ENCODE results near the gene DCXR.

Gene DCXR

GRCh38 chr17:82065638-82066303, 28.3 kb upstream of the DCXR start, which contains the start of gene DUS1L (continued):
- TF ChIP-seq KLF17 (tag by site-specific recombination; IDR thresholded peaks at IDR 0.05) (peak; percentile 96), YY1 (tag by site-specific recombination; IDR thresholded peaks at IDR 0.05) (peak; percentile 80), ZXDB (tag by site-specific recombination; IDR thresholded peaks at IDR 0.05) (no peak; the same call in none of the 2 replicates), ZNF433 (tag by site-specific recombination; IDR thresholded peaks at IDR 0.05; ENCODE audit: low read depth) (no peak), FEZF1 (tag by site-specific recombination; IDR thresholded peaks at IDR 0.05) (peak; percentile 40), CTCF (tag by site-specific recombination; IDR thresholded peaks at IDR 0.05) (peak; percentile 27; the same call in 1 of the 2 replicates), SP3 (tag by site-specific recombination; IDR thresholded peaks at IDR 0.05) (peak; percentile 64), ZNF785 (tag by site-specific recombination; IDR thresholded peaks at IDR 0.05) (peak; percentile 91; the same call in 1 of the 2 replicates), ZNF23 (tag by site-specific recombination; IDR thresholded peaks at IDR 0.05; ENCODE audit: borderline replicate concordance) (no peak), ZNF266 (tag by site-specific recombination; IDR thresholded peaks at IDR 0.05; ENCODE audit: low read depth) (no peak), ZNF214 (tag by site-specific recombination; IDR thresholded peaks at IDR 0.05; ENCODE audit: borderline replicate concordance) (no peak), ZNF391 (tag by site-specific recombination; IDR thresholded peaks at IDR 0.05; ENCODE audit: borderline replicate concordance, low read depth) (peak; percentile 94), ZNF423 (tag by site-specific recombination; IDR thresholded peaks at IDR 0.05) (no peak), ZNF394 (tag by site-specific recombination; IDR thresholded peaks at IDR 0.05; ENCODE audit: borderline replicate concordance) (peak; percentile 58; the same call in 1 of the 2 replicates), ZSCAN16 (tag by site-specific recombination; IDR thresholded peaks at IDR 0.05) (0 out of 2 replicates have a peak, but pooled peaks have one; percentile 54), GFI1B (tag by site-specific recombination; IDR thresholded peaks at IDR 0.05) (peak; percentile 31; the same call in 1 of the 2 replicates), ZFP3 (tag by site-specific recombination; IDR thresholded peaks at IDR 0.05; ENCODE audit: low read depth) (no peak), ZNF239 (tag by site-specific recombination; IDR thresholded peaks at IDR 0.05) (no peak), ZEB2 (tag by site-specific recombination; IDR thresholded peaks at IDR 0.05) (peak; percentile 76), ZNF776 (tag by site-specific recombination; IDR thresholded peaks at IDR 0.05; ENCODE audit: borderline replicate concordance) (no peak), ZNF132 (tag by site-specific recombination; IDR thresholded peaks at IDR 0.05; ENCODE audit: borderline replicate concordance) (no peak), ZNF548 (tag by site-specific recombination; IDR thresholded peaks at IDR 0.05) (no peak), GLIS2 (tag by site-specific recombination; IDR thresholded peaks at IDR 0.05) (no peak), KLF10 (tag by site-specific recombination; IDR thresholded peaks at IDR 0.05) (peak; percentile 65; the same call in 1 of the 2 replicates), ZSCAN23 (tag by site-specific recombination; IDR thresholded peaks at IDR 0.05) (0 out of 2 replicates have a peak, but pooled peaks have one; percentile 42), GLI2 (tag by site-specific recombination; IDR thresholded peaks at IDR 0.05; ENCODE audit: borderline replicate concordance, low read depth) (no peak; the same call in 1 of the 2 replicates), ZNF10 (tag by site-specific recombination; IDR thresholded peaks at IDR 0.05) (no peak), ZNF843 (tag by site-specific recombination; IDR thresholded peaks at IDR 0.05) (peak; percentile 70), ZNF354C (tag by site-specific recombination; IDR thresholded peaks at IDR 0.05; ENCODE audit: borderline replicate concordance, low read depth) (no peak), ZNF529 (tag by site-specific recombination; IDR thresholded peaks at IDR 0.05; ENCODE audit: insufficient replicate concordance) (no peak)
- TF ChIP-seq, protein P1, sequence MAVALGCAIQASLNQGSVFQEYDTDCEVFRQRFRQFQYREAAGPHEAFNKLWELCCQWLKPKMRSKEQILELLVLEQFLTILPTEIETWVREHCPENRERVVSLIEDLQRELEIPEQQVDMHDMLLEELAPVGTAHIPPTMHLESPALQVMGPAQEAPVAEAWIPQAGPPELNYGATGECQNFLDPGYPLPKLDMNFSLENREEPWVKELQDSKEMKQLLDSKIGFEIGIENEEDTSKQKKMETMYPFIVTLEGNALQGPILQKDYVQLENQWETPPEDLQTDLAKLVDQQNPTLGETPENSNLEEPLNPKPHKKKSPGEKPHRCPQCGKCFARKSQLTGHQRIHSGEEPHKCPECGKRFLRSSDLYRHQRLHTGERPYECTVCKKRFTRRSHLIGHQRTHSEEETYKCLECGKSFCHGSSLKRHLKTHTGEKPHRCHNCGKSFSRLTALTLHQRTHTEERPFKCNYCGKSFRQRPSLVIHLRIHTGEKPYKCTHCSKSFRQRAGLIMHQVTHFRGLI (tag by site-specific recombination; IDR thresholded peaks at IDR 0.05) = peak; percentile 51; the same call in 1 of the 2 replicates
- TF ChIP-seq, protein P2, sequence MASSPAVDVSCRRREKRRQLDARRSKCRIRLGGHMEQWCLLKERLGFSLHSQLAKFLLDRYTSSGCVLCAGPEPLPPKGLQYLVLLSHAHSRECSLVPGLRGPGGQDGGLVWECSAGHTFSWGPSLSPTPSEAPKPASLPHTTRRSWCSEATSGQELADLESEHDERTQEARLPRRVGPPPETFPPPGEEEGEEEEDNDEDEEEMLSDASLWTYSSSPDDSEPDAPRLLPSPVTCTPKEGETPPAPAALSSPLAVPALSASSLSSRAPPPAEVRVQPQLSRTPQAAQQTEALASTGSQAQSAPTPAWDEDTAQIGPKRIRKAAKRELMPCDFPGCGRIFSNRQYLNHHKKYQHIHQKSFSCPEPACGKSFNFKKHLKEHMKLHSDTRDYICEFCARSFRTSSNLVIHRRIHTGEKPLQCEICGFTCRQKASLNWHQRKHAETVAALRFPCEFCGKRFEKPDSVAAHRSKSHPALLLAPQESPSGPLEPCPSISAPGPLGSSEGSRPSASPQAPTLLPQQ (tag by site-specific recombination; IDR thresholded peaks at IDR 0.05) = peak; percentile 85
- TF ChIP-seq, protein P3, sequence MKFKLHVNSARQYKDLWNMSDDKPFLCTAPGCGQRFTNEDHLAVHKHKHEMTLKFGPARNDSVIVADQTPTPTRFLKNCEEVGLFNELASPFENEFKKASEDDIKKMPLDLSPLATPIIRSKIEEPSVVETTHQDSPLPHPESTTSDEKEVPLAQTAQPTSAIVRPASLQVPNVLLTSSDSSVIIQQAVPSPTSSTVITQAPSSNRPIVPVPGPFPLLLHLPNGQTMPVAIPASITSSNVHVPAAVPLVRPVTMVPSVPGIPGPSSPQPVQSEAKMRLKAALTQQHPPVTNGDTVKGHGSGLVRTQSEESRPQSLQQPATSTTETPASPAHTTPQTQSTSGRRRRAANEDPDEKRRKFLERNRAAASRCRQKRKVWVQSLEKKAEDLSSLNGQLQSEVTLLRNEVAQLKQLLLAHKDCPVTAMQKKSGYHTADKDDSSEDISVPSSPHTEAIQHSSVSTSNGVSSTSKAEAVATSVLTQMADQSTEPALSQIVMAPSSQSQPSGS (tag by site-specific recombination; IDR thresholded peaks at IDR 0.05; ENCODE audit: low read depth) = no peak
